Smooth muscle cell of the brain vasculature (primary cell): ENCODE measurements around the gene SIPA1L3.
A peak's percentile ranks its signal among the peaks of the same experiment; 100 is the strongest.

Experiments
- DNase-seq: peaks from one replicate; pipeline ENCODE4 v3.0.0-alpha.2; 2012; ENCODE audit warnings: low read depth, low spot score

Gene SIPA1L3

DNA sequence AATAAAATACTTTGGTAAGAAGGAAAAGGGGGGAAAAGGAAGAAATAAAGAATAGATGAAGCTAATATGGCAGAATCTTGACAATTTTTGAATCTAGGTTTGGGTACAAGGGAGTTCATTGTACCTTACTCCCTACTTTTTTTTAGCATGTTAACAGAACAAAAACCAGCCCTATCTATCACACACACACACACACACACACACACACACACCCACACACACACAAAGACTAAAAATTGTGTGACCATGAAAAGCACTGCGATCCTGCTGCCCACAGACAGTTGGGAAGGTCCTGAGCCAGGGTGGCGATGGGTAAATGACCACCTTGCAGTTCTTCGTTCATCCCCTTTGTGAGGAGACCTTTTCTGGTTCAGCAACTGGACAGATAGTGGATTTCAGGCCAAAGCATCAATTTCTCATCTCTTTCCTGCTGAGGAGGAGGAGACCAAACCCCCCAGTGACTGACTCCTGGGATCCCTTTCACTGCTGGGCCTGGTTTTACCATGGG is 91.8 kb downstream of the SIPA1L3 start:
- no peak for DNase-seq

DNA sequence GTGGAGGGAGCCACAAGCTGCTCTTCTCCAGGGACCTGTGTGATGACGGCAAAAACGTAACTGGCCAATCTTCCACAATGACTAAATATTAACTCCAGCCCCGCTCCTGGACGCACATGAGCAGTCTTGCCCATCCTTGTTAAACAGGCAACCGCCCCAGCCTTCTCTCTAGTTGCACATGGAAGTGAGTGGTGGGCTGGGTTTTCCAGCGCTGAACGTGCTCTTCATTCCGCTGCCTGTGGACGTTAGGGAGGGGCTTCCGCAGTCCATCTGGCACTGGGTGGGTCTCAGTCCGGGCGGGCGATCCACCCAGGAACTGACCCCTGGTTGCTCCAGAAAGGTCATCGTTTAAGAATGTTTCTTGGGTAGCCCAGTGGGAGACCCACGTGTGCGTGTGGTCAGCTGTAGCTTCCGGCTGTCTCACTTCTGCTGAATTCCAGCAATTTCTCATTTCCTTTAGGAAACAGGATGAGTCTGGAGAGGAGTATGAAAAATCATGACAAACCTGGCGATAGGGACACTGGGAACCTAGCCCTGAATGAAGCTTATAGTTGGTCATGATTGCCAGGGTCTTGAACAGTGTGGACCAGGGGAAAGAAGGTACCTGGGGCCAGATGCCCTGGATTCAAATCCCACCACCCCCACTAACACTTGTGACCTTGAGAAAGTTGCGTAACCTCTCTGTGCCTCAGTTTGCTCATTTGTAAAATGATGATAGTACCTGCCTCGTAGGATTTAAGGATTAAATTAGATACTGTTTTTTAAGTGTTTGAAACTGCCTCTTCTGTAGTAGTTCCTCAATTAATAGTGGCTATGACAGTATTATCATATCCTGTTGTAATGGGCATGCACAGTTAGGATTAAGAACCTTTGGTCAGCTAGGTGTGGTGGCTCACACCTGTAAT is 92.6 kb downstream of the SIPA1L3 start:
- DNase-seq = peak; percentile 62

DNA sequence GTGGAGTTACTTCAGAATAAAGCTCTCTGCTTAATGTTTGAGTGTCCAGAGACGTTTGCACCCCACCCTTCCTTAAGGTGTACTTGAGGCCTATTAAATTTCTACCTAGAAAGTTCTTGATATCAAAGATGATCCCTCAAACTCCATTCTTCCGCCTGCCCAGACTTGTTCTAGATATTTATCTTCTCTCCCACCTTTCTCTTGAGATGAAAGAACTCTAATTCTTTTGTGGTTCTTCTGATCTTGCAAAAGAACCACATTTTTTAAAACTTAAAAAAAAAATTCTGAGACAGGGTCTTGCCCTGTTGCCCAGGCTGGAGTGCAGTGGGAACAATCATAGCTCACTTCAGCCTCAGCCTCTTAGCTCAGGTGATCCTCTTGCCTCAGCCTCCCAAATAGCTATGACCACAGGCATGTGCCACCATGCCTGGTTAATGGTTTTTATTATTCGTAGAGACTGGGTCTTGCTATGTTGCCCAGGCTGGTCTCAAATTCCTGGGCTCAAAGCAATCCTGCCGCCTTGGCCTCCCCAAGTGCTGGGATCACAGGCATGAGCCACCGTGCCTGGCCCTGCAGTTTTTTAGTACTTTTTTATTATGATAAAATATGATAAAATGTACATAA is 94.3 kb downstream of the SIPA1L3 start:
- no peak for DNase-seq

DNA sequence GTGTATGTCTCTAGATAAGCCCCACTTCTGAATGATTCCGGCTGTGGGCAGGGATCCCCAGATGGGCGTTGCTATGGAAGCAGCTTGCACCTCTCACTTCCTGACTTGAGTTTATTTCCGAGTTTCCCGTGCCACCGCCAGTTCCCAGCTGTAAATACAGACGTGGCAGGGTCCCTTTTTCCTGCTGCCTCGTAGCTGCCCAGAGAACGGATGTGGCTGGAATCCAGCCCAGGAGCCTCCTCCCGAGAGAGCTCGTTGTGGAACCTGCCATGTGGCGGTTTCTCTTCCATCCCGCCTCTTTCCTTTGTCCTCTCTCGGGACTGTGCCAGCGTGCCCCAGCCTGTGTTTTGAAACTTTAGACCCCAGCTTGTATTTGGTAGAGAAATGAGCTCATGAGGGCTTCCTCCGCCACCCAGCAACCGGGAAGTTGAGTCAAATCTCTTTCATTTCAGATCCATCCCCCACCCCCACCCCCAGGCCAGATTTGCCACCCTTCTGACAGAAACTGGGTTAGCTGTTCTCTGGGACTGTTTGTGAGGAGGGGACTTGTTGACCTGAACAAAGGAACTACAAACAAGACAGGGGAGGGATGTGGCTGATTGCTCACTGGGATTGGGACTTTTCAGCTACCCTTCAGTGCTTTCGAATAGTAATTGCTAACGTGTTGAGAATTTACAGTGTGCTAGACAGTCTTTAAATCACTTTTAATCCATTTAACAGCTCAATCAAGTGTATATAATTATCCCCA is 96.6 kb downstream of the SIPA1L3 start:
- peak; percentile 50 for DNase-seq

DNA sequence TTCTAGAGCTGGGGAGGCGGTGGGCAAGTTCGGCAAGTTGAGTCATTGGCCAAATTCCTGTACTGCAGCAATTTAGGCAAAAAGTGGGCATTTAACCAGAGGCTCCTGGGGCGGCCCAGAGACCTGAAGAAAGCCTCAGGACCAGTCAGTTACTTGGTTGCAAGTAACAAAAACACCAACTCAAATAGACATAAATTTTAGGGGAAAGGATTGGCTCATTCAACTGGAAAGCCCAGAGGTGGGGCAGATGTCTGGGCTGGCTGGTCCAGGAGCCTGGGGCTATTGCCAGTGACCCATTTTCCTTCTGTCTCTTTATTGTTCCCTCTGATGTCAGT is 97.1 kb downstream of the SIPA1L3 start:
- no peak for DNase-seq

DNA sequence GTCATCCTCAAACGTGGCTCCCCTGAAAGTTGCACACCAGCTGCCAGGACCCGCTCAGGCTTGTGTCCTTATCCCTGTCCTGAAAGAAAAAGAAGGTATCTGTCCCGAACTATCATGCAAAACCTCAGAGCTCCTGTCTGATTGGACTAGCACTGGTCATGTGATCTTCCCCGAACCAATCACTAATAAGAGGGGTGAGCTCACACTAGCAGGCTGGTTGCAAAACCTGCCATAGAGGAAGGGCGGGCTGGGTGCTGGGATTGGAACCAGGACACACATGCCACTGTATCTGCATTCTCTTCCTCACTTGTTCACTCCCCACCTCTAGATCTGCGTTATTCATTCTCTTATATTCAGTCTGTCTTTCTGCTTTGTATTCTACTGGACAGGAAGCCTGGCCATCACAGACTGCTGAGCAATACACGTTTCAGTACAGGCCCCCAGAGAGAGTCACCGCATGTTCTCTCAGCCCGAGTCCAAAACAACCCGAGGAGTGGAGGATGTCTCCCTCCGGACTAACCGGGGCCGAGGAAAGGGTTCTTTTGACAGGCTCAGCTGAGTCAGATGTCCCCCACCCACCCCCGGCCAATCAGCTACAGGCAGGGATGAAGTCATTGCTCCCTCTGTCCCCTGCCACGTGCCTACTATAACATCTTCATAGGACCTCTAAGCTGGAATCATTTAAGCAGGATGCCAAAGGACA is 97.7 kb downstream of the SIPA1L3 start:
- DNase-seq = peak; percentile 82

DNA sequence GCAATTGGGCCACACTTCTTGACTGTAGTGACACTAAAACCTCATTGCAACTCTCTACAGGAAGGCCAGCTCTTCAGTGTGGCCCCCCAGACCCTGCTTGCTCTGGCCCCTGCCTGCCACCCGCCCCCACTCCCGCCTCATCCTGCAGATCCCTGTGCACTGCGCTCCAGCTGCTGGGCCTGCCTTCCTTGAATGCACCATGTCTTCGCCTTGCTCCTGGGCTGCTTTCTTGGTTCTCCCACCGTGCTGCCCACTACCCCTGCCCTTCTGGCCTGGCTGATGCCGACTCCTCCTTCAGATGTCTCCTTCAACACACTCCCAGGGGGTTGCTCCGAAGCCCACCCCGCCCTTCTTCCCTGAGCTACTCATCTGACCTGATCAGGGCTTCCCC is 98.2 kb downstream of the SIPA1L3 start:
- DNase-seq = no peak

DNA sequence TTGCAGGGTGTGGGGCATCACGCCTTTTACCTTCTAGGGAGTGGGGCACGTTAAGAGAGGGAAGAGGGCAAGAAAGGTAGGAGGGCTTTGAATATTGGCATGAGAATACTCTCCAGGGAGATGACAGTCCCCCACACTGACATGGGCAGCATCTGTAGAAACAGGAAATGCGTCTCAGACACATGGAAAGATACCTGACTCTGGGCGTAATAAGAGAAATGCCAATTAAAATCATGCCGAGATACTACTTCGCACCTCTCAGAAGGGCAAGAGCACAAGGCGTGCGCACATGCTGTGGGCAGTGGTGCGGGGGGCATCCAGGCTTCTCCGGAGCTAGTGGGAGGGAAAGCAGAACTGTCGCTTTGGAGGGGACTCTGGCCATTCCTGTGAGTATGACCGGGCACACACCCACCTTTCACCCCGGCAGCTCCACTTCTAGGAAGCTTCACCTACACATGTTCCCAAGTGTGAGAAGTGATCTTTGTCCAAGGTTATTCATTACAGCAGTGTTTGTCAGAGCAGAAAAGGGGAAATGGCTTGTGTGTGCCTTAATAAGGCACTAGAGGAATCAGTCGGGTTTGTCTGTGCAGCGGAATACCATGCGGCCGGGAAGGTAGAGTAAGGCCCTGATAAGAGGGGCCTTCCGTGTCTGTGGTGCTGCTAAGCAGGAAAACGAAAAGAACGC is 99.5 kb downstream of the SIPA1L3 start:
- DNase-seq = no peak

DNA sequence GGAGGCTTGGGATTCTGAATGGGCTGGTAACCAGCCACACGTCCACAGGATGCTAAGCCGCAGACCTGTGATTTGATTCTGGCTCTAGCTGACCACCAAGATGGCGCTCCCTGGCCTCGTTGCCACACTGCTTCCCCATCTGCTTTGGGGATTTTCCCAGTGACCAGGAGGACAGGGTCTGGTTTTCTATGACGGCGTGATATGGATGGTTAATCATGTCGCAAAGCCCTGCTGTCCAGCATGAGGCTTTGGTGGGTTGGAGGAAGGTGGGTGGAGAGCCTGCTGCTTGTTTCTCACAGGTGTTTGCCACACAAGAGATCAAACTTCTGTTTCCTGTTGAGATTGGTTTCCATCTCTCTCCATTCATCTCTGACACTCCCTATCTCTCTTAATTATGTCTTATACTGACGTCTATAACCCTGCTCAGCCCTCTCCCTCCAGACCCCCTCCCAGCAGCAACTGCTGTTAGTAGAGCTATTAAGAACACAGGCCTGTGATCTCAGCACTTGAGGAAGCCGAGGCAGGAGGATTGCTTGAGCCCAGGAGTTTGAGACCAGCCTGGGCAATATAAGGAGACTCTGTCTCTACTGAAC is 102.7 kb downstream of the SIPA1L3 start:
- DNase-seq = no peak

DNA sequence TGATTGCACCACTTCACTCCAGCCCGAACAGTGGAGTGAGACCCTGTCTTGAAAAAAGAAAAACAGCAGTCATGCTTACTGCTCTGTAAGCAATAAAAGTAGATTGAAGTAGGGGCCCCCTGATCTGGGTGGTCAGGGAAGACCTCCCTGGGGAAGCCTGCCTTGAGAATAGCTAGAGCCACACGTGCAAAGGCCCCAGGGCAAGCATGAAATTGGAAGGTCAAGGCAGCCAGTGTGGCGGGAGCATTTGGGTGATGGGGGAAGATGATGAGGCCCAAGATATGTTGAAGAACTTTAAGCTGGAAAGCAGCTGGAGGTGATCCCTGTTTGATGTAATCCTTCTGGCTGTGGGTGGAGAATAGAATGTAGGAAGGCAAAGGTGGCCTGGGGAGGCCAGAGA is 104.4 kb downstream of the SIPA1L3 start:
- no peak for DNase-seq

DNA sequence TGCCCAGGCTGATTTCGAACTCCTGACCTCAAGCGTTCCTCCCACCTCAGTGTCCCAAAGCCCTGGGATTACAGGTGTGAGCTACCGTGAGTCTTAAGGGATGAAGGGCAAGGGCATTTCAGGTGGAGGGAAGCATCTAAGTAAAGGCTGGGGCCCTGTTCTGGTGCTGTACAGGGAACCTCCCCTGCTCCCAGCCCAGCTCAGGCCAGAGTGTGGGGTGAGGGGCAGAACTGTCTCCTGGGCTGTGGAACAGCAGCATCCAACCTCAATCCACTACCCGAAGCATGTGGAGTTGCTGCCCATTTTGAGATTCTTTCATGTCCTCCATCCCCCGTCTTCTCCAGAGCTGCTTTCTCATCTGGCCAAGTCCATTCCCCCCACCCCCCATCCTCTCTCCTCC is 105.3 kb downstream of the SIPA1L3 start:
- no peak for DNase-seq

DNA sequence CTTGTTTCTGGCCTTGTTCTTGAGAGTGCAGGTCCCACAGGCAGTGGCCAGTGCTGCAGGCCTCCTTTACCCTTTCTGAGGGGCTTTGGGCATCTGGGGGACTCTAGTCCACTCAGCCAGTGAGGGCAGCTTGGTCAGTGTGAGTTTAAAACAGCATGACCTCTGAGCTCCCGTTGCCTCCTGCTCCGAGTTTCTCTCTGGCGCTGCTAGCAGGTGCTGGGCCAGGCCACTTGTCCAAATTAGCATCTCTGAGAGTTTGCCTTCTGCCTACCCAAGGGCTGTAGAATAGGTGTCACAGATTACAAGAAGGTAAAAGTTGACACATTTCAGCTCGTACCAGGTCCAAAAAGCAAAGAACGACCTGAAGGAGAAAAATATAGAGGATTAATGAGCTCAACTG is 105.9 kb downstream of the SIPA1L3 start:
- no peak for DNase-seq

DNA sequence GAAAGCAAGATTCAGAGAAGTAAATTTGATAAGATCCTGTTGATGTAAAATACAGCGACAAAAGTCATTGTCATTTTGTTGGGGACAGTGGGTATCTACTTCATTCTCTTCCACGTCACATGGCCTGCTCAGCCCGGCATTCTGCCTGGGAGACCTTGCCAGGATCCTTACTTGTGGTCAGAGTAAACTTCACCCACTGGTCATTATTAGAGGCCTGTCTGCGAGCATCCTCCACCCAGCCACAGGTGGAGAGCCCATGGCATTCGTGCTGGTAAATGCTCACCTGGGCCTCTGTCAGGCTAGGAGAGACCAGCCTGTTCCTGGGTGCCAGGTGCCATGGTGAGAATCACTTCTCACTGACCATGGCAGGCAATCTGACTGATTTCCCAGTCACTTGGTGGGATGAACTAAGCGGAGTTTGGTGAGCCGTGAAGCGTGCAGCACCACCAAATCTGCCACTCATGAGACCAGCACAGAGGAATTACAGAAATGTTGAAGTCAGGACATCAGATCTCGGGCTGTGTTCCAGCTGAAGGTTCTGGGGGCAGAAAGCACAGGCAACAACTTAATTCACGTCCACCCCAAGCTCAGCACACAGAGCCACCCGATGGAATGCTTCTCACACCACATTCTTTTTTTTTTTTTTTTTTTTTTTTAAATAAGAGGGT is 107.0 kb downstream of the SIPA1L3 start:
- DNase-seq = no peak

DNA sequence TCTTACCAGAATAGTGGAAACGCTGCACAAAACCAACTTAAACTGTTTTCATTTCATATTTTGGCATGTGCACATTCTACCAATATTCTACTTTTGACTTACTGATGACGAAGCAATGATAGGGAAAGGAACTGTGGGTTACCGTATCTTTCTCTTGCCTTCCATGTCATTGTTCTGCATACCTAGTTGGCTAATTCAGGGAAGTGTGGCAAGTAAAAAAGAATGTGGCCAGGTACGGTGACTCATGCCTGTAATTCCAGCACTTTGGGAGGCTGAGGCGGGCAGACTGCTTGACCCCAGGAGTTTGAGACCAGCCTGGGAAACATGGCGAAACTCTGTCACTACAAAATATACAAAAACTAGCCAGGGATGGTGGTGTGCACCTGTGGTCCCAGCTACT is 108.2 kb downstream of the SIPA1L3 start:
- no peak for DNase-seq

DNA sequence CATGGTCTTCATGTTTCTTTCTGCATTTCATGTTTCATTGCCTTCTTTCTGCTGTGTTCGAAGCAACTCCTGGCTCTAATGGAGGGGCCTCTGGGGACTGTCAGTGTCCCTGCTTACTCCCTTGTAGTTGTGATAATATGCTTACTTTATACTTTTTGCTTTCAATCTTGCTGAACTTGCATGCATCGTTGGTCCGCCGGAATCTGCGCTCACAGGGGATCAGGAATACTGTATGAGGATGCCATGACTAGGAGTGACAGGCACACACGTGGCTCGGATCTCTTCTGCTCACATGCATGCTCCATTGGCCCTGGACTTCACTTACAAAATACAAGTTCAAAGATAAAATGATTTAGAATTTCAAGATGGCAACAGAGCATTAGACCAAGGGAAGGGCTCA is 108.8 kb downstream of the SIPA1L3 start:
- DNase-seq = no peak

DNA sequence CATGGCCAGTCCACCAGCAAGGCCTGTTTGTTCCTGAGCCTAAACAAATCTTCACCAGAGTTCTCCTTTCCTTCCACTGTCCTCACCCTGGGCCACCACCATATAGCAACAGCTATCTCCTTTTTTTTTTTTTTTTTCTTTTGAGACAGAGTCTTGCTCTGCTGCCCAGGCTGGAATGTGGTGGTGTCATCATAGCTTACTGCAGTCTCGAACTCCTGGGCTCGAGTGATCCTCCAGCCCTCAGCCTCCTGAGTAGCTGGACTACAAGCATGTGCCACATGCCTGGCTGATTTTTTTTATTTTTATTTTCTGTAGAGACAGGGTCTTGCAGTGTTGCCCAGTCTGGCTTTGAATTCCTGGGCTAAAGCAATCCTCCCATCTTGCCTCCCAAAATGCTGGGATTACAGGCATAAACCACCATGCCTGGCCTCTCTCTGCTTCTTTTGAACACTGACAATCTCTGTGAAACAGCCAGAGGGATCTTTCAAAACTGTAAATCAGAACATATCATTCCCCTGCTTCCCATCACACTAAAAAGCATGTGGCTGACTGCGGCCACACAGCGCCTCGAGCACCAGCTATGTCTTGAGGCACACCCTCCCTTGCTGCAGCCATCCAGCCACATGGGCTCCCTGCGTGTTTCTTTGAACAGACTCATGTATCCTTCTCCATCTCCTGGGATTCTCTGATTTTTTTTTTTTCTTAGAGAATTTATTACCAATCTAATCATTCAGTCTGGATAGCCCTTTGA is 110.6 kb downstream of the SIPA1L3 start:
- no peak for DNase-seq

DNA sequence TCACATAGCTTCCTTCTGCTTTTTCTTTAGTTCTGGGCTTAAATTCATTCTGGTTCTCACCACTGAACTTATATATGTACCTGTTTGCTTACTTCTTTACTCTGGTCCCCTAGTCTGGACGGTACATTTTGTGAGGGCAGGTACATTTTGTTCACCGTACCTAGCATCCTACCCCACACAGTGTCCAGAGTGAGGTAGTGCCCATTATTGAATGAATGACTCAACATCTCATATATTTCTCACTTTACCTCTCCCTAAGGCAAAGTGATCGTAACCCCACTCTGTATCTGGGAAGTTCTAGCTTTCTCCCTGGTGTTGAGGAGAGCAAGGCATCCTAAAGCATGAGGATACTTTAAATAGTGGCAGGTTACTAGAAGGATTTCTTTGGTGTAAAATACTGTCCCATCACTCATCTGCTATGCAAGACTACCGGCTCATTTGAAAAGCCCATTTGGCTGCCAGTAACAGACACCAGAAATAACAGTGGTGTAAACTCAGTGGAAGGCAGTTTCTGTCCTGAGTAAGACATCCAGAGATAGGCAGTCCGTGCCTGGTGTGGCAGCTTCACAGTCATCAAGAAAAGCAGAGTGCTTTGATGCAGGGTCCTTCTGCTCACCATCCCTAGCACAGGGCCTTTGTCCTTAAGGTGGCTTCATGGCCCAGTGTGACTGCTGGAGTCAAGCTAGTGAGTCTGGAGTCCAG is 111.8 kb downstream of the SIPA1L3 start:
- no peak for DNase-seq

DNA sequence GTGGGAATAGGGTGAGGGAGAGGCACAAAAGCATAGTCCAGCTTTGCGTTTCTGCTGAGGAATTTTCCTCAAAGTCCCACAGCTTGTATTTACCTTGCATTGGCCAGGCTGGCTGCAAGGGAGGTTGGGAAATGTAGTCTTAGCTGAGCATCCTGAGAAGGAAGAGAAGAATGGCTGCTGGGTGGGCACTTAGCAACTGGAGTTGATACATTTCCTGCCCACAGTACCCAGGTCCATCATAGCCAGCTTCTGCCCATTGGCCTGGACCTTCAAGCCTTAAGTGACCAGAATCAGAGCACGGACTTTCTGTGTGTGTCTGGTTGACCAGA is 112.4 kb downstream of the SIPA1L3 start:
- no peak for DNase-seq

DNA sequence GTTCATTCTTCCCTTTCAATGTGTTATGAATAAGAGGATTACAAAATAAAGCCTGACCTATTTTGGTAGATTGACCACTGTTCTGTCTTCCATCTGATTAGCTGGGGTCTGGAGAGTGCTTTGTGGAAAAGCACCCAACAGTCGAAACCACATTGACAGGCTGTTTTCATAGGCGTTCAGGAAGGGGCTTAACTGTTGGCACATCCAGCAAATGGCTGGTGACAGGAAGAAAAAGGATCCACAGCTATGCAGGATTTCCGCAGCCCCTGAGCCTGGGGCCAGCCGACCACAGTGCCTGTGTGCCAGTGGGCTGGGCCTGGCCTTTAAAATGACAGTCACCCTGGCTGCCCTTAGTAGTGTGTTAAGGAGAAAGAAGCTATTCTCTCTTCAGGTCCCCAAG is 113.3 kb downstream of the SIPA1L3 start:
- DNase-seq = no peak
